HG02885 (cell line): ENCODE measurements around the gene COL7A1.

ENCODE experiments used
- ATAC-seq: cut with Tn5 transposase; IDR thresholded peaks from one replicate; pipeline ENCODE4 v1.9.1; 2021; ENCODE audit warnings: mild to moderate bottlenecking; ENCODE audit not compliant: unreplicated experiment, poor library complexity

COL7A1 gene

GRCh38 chr3:48514431-48515227 lies 80.5 kb downstream of the COL7A1 start:
- no peak for ATAC-seq
